WTC11 (cell line): ENCODE data around the gene LORICRIN.

Experiments used
- CTCF ChIP-seq: fragments of 200-600 bp; IDR thresholded peaks from 2 replicates; pipeline ENCODE4 v1.8.0; 2022; ENCODE audit warnings: antibody characterized with exemption
- JUN ChIP-seq: sonication (generic); formaldehyde crosslinking; IDR thresholded peaks from 2 replicates; pipeline ENCODE4 v1.8.0; 2023; ENCODE audit warnings: mild to moderate bottlenecking, missing genetic modification reagents
- MXD4 ChIP-seq: fragments of 250-450 bp; sonication (Bioruptor Pico); IDR thresholded peaks from 2 replicates; pipeline ENCODE4 v1.8.0; 2021; ENCODE audit warnings: mild to moderate bottlenecking, moderate library complexity, borderline replicate concordance
- NR1H2 ChIP-seq: sonication (generic); formaldehyde crosslinking; IDR thresholded peaks from 2 replicates; pipeline ENCODE4 v1.9.0; 2021; ENCODE audit warnings: mild to moderate bottlenecking, moderate library complexity, missing genetic modification reagents
- TCF7 ChIP-seq: sonication (generic); formaldehyde crosslinking; IDR thresholded peaks from 2 replicates; pipeline ENCODE4 v1.8.0; 2022; ENCODE audit warnings: mild to moderate bottlenecking, low read depth, missing genetic modification reagents, moderate library complexity
- ZBTB21 ChIP-seq: sonication (generic); formaldehyde crosslinking; IDR thresholded peaks from 2 replicates; pipeline ENCODE4 v1.8.1; 2023; ENCODE audit warnings: mild to moderate bottlenecking, missing genetic modification reagents, borderline replicate concordance
- TF ChIP-seq, protein P1 (sequence below): sonication (generic); formaldehyde crosslinking; IDR thresholded peaks from 2 replicates; pipeline ENCODE4 v1.8.0; 2023; ENCODE audit warnings: missing genetic modification reagents
- TF ChIP-seq, protein P2 (sequence below): sonication (generic); formaldehyde crosslinking; IDR thresholded peaks from 2 replicates; pipeline ENCODE4 v1.8.1; 2023; ENCODE audit warnings: mild to moderate bottlenecking, missing genetic modification reagents, moderate library complexity
- TF ChIP-seq, protein P3 (sequence below): sonication (generic); formaldehyde crosslinking; IDR thresholded peaks from 2 replicates; pipeline ENCODE4 v1.8.0; 2022; ENCODE audit warnings: mild to moderate bottlenecking, missing genetic modification reagents

- TF ChIP-seq ZBTB21 (CRISPR knock-in tag) (no peak), TCF7 (CRISPR knock-in tag) (no peak), CTCF (no peak), JUN (CRISPR knock-in tag) (no peak), MXD4 (CRISPR knock-in tag) (no peak), NR1H2 (CRISPR knock-in tag) (no peak)
- TF ChIP-seq, protein P1, sequence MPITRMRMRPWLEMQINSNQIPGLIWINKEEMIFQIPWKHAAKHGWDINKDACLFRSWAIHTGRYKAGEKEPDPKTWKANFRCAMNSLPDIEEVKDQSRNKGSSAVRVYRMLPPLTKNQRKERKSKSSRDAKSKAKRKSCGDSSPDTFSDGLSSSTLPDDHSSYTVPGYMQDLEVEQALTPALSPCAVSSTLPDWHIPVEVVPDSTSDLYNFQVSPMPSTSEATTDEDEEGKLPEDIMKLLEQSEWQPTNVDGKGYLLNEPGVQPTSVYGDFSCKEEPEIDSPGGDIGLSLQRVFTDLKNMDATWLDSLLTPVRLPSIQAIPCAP (CRISPR knock-in tag): no peak
- TF ChIP-seq, protein P2, sequence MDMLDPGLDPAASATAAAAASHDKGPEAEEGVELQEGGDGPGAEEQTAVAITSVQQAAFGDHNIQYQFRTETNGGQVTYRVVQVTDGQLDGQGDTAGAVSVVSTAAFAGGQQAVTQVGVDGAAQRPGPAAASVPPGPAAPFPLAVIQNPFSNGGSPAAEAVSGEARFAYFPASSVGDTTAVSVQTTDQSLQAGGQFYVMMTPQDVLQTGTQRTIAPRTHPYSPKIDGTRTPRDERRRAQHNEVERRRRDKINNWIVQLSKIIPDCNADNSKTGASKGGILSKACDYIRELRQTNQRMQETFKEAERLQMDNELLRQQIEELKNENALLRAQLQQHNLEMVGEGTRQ (CRISPR knock-in tag): no peak
- TF ChIP-seq, protein P3, sequence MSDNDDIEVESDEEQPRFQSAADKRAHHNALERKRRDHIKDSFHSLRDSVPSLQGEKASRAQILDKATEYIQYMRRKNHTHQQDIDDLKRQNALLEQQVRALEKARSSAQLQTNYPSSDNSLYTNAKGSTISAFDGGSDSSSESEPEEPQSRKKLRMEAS (CRISPR knock-in tag): no peak
These were observed 21.0 kb upstream of the LORICRIN start for GRCh38 chr1:153238527-153238926.
